ENCODE results near the gene ILF3. TPM values are rescaled to one million over a fixed set of nuclear protein-coding genes. Genes with fewer than 3 reads are reported as not detected.
A peak's percentile ranks its signal among the peaks of the same experiment; 100 is the strongest.

Gene ILF3
- total RNA-seq, 2 donors from 2014 or later: 112 to 192 TPM

GRCh38 chr19:10653482-10653731, 739 bp upstream of the ILF3 start:
- TF ChIP-seq POLR2A (IDR thresholded peaks at IDR 0.05) (no peak), CTCF (IDR thresholded peaks at IDR 0.05) (no peak), POLR2AphosphoS5 (IDR thresholded peaks at IDR 0.05) (no peak)
- peak overlapping the region; percentile 98 to 99 for H3K27ac ChIP-seq
- intact Hi-C loops (cut with DNase I): loop anchor here (5.0 kb wide), 1 partner anchor 39 kb away; no protein-coding TSS in a partner anchor
- no peaks in the 10 kb centered on the region for H3K36me3 ChIP-seq
- 0% methylated on average over 11 of the region's 18 CpGs for WGBS
- peaks cover 7% of the 10 kb centered on the region for H3K4me1 ChIP-seq (replicated peaks)
- no peaks in the 10 kb centered on the region for H3K27me3 ChIP-seq (replicated peaks; ENCODE audit: insufficient read depth)
- DNase-seq (ENCODE audit: low spot score): no peak
- H3K9me3 ChIP-seq: no peaks in the 10 kb centered on the region
- H3K4me3 ChIP-seq: peak overlapping the region; percentile 85 to 100

DNA sequence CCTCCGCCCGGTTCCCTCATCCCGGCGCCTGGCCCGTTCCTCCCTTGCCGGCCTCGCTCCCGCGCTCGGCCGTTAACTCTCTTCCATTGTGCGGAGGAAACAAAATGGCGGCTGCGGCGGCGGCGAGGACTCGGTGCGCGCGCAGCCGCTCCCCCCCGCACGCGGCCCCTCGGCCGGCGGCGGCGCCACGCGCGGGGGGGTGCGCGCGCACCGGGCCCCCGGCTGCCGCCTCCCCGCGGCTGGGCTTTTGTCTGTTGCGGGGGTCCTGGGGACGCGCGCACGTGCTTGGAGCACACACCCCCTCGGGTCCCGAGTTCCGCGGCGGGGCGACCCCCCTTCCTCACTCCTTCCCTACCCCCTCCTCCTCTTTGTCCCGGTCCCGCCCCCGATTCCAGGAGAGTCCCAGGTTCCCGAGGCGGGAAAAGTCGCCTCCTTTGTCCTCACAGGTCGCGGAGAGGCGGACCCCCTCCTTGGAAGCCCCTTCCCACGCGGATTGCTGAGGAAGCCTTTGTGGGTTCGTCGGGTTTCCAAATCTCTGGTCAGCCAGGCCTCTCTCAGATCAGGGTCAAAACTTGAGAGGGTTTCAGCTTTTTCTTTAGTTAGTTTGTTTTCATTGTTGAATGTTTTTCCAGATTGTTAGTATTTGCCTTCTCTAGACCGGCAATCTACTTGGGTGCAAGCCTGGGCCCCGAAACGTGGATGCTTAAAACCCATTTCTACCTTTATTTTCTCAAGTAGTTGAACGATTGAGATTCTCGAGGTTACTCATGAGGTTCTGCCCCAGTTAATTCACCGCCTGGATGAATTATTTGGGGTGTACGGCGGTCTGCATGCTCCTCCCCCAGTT, 687 bp downstream of the ILF3 start:
- intact Hi-C loops (cut with DNase I): loop anchor here (5.0 kb wide), 1 partner anchor 37 kb away; no protein-coding TSS in a partner anchor
- peak overlapping the region; percentile 99 to 100 for H3K4me3 ChIP-seq
- H3K27ac ChIP-seq: peak overlapping the region; percentile 98 to 99
- WGBS: under 1% methylated on average over 58 of the region's 73 CpGs
- peak; percentile 37 for DNase-seq (ENCODE audit: low spot score)
- H3K4me1 ChIP-seq (replicated peaks): peaks cover 7% of the 10 kb centered on the region
- no peaks in the 10 kb centered on the region for H3K27me3 ChIP-seq (replicated peaks; ENCODE audit: insufficient read depth)
- no peaks in the 10 kb centered on the region for H3K36me3 ChIP-seq
- no peaks in the 10 kb centered on the region for H3K9me3 ChIP-seq
- TF ChIP-seq CTCF (IDR thresholded peaks at IDR 0.05) (no peak), POLR2AphosphoS5 (IDR thresholded peaks at IDR 0.05) (no peak), POLR2A (IDR thresholded peaks at IDR 0.05) (no peak)

DNA sequence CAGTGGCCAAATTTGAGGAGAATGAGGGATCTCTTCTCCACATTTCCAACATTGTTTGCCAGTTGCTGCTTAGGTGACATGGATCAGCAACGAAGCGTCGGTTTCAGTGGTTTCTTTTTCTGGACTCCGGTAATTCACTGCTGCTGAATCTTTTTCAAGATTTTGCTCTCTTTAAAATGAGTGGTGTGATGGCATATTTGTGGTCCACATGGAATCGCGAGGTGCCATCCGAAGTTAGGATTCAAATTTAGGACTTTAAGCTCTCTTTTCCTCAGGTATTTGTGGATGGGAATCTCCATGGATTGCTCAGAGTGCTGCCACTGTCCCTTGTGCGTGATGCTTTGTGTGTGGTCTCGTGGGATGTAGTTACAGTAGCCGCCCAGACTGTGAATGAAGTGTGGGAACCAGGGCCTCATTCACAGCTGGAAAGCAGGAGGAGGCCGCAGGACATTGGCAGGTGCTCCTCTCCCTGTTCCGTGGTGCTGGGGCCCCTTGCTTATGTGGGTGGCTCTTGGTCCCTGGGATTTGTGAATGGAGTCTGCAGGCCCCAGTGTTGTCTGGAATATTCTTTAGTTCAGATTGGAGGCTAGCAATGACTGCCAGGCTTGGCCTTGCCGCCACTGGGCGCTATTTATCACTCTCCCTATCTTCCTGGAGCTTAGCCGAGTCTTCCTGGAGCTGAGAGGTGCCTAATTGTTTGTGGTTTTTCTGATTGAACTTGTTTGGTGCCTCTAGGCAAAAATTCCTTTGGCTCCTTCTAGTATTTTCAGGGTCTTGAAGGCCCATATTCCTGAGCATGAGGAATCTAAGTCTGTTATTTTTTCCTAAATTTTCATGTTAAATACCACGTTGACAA, 1.5 kb downstream of the ILF3 start:
- intact Hi-C loops (cut with DNase I): no loop called here
- peak; percentile 38 for DNase-seq (ENCODE audit: low spot score)
- TF ChIP-seq POLR2A (IDR thresholded peaks at IDR 0.05): no peak
- peak in 1 of 4 experiments; percentile 18 for TF ChIP-seq CTCF (IDR thresholded peaks at IDR 0.05)
- TF ChIP-seq POLR2AphosphoS5 (IDR thresholded peaks at IDR 0.05): peak; percentile 25
- Histone ChIP-seq H3K4me3 (peak overlapping the region; percentile 99 to 100), H3K27me3 (replicated peaks; ENCODE audit: insufficient read depth) (no peaks in the 10 kb centered on the region), H3K36me3 (no peaks in the 10 kb centered on the region), H3K27ac (peak overlapping the region; percentile 98 to 99), H3K4me1 (replicated peaks) (peaks cover 7% of the 10 kb centered on the region), H3K9me3 (no peaks in the 10 kb centered on the region)
- 3% methylated on average over 16 of the region's 16 CpGs for WGBS

- peaks cover 7% of the 10 kb centered on the region for H3K4me1 ChIP-seq (replicated peaks)
- no peaks in the 10 kb centered on the region for H3K27me3 ChIP-seq (replicated peaks; ENCODE audit: insufficient read depth)
Measured at GRCh38 chr19:10660346-10660745, 6.2 kb downstream of the ILF3 start.

More at GRCh38 chr19:10660346-10660745, 6.2 kb downstream of the ILF3 start:
- Histone ChIP-seq H3K27ac (no peak overlapping the region), H3K36me3 (no peaks in the 10 kb centered on the region), H3K9me3 (no peaks in the 10 kb centered on the region), H3K4me3 (no peak overlapping the region)
- TF ChIP-seq CTCF (IDR thresholded peaks at IDR 0.05) (no peak), POLR2A (IDR thresholded peaks at IDR 0.05) (no peak), POLR2AphosphoS5 (IDR thresholded peaks at IDR 0.05) (no peak)
- DNase-seq (ENCODE audit: low spot score): no peak
- 47% methylated on average over 5 of the region's 5 CpGs for WGBS
- intact Hi-C loops (cut with DNase I): no loop called here
